GM18909 (cell line): ENCODE measurements around the gene LRCOL1.

Experiments used
- ATAC-seq: cut with Tn5 transposase; IDR thresholded peaks from one replicate; pipeline ENCODE4 v1.9.1; 2021; ENCODE audit warnings: mild to moderate bottlenecking; ENCODE audit not compliant: unreplicated experiment, poor library complexity

The LRCOL1 gene

DNA sequence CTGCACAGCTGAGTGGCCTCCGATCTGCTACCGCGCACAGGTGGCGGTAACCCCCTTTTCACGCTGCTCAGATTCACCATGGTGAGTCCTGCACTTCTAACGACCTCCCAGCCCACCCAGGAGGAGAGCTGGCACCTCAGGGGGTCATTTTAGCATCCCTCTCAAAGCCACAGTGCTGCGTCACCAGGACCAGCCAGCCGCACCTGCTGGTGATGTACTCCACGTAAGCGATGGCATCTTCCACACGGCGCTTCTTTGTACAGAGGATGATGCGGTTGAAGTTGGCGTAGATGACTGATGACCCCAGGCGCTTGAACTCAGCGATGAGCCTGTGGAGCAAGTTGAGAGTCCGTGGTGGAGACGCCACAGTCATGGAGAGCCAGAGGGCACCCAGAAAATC, 27.4 kb upstream of the LRCOL1 start:
- ATAC-seq: no peak

DNA sequence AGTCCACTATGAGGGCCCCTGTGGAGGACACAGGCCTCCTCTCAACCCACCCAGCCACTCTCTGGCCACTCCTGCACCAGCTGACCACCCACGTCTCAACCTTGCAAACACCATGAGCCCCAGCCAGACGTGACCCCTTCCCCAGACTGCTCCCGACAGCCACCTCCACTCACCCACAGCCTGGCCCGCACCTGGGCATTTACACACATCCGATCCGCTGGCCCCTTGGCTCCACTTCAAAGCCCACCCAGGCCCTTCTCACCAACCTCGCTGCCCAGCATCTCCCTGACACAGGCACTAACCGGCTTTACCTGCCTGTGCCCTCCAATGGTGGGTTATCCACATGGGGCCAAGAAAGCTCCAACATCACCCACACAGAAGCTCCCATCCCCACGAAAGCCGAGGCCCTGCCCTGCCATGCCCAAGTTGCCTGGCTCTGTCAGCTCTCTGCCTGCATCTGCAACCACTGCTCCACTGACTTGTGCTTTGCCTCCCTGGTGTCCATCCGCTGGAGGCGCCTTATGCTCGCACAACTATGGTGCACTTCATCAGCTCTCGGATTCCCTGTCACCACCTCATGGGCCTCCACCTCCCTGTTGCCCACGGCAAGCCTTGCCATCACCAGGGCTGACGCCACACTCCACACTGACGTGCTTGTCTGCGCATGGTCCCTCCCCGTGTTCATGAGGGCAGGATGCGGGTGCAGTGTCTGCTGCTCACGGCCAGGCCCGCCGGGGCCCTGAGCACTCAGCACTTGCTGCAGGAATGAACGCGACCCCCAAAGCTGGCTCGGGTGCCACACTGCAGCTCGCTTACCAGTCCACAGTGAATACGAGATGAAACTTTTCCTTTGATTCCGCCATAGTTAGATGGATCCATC, 24.9 kb upstream of the LRCOL1 start:
- ATAC-seq: no peak

DNA sequence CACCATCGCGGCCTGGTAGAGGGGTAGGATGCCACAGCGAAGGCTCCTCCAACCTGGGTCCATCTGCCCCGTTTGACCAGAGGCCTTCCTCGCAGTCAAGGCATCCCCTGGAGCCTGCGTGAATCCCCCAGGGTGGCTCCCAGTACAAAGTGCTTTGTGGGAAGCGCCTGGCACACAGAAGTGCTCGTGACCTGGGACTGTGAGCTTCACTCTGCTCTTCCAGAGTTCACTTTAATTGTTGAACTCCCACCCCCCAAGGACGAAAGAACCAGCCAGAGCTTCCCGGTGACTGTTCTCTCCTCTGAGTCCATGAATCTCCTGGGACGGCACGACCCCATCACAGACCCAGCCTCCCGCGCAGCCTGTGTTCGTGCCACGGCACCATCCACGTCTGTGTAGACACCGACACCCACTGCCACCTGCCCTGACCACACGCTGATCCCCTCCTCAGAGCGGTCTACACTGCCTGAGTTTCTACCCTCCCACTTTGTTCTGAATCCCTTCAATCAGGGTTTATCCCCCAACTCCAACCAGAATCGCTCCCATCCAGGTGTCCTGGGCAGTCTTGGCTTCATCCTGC, 24.1 kb upstream of the LRCOL1 start:
- ATAC-seq: no peak

DNA sequence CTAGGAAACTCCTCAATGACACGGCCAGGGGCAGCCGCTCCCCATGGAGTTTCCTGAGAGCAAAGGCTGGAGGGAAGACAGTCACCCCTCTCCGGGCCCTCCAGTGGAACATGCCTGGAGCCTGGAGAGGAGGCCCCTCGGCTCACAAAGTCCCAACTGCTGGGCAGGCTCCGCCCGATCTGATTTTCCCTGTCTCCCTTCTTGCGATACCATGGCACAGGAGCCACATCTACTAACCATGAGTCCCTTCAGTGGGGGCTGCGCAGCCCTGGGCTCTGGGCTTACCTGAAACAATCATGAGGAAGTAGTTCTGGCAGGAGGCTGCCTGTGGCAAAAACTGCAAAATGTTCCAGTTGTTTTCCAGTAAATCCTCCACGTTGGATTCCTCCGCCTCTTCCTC, 23.5 kb upstream of the LRCOL1 start:
- no peak for ATAC-seq

DNA sequence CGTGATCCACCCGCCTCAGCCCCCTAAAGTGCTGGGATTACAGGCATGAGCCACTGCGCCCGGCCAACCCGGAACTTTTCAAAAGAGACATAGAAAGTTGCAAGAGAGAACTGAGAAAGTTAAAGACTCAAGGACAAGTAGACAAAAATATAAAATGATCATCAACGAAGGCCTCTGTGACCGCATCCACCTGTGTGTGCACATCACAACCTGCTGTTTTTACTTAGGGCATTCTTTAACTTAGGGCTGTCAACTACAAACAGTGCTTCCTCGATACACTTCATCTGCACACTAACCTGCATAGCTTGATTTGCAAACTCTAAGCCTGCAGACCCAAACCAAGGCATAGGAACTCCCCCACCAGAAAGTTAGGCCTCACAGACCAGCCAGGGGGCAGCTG, 23.0 kb upstream of the LRCOL1 start:
- no peak for ATAC-seq

DNA sequence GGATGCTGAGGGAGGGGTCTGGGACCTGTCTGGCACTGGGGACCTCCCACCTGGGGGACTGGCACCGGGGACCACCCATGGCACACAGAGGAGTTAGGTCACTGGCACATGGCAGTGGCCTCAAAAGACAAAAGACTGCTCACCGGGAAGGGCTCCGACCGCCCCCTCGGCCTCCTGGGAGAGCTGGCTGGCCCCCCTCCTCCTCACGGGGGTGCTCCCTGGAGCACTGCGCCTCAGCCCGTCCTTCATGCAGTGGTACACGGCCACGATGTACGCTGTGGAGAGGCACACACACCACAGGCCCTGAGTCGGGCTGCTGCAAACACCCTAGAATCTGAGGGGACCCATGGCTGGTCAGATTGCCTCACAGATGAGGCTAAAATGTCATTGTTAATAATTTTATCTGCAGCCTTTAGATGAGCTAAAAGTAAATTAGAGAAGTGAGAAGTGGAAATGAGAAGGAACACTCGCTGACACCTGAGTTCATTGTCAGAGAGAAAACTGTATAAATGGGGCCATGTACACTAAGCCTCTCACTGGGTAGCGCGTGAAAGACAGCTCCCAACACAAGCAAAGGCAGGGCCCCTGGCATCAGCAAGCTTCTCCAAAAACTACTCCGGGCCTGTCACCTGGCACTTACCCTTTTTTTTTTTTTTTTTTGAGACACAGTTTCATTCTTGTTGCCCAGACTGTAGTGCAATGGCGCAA, 22.3 kb upstream of the LRCOL1 start:
- no peak for ATAC-seq

DNA sequence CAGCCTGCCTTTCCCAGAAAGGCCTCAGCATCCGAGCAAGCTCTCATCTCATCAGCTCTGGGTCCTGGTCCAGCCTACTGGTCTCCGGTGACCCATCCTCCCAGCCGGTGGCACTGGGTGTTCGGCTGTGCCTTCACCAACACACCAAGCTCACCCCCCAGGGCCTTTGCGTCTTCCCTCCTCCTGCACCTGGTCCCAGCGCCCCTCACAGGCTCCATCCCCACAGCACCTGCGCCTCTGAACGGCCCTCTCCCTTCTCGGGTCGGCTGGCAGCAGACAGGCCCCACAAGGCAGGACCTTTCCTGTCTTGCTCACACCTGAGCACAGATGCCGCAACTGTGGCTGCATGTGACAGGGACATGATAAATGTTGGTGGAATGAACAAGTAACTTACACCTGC, 21.3 kb upstream of the LRCOL1 start:
- no peak for ATAC-seq

DNA sequence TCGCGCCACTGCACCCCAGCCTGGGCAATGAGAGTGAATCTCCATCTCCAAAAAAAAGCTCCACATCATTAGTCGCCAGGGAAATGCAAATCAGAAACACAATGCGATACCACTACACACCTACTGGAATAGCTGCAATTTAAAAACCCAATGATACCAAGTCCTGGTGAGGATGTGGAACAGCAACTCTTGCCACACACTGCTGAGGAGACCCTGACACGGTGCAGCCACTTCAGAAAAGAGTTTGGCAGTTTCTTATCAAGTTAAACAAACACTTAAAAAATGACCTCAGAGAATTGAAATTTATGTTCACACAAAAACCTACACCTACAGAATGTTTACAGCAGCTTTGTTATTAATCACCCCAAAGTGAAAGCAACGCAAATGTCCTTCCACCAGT, 20.3 kb upstream of the LRCOL1 start:
- ATAC-seq: no peak

DNA sequence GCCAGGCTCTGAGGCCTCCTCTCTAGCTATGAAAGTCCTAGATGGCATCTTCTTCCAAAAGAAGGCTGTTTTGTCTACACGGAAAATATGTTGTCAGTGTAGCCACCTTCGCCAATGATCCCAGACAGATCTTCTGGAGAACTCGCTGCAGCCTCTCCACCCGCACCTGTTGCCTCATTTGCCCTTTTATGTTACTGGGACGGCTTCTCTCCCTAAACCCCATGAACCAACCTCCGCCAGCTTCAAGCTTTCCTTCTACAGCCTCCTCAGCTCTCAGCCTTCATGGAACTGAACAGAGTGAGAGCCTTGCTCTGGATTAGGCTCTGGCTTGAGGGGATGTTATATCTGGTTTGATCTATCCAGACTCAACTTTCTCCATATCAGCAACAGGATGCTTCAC, 18.9 kb upstream of the LRCOL1 start:
- no peak for ATAC-seq

DNA sequence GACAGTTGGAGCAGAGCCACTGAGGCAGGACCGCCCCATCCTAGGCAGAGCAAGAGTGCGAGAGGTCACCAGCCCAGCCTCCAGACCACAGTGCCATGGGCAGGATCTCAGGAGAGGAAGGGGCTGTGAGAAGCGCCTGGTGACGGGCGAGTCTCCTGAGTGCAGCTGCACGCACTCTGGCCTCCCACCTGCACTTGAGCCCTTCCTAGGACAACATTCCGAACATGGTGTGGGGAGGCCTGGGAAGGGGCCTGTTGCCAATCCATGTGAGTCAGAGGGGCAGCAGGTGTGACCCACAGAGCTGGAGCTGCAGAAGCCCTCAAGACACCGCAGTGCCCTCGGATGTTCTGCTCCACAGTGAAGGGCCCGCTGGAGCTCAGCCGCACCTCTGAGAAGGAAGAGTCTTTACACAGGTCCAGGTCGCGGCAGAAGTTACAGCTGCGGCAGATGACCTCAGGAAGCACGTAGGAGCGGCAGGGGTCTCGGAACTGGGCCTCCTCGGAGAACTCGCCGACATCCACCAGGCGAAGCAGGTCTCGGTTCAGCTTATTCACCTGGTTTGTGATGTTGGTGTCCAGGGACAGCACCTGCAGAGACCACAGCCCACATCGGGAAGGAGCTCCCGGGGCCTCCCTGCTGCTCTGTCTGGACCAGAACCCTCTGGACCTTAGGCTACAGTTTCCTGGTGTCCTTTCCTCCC, 15.5 kb upstream of the LRCOL1 start:
- no peak for ATAC-seq

DNA sequence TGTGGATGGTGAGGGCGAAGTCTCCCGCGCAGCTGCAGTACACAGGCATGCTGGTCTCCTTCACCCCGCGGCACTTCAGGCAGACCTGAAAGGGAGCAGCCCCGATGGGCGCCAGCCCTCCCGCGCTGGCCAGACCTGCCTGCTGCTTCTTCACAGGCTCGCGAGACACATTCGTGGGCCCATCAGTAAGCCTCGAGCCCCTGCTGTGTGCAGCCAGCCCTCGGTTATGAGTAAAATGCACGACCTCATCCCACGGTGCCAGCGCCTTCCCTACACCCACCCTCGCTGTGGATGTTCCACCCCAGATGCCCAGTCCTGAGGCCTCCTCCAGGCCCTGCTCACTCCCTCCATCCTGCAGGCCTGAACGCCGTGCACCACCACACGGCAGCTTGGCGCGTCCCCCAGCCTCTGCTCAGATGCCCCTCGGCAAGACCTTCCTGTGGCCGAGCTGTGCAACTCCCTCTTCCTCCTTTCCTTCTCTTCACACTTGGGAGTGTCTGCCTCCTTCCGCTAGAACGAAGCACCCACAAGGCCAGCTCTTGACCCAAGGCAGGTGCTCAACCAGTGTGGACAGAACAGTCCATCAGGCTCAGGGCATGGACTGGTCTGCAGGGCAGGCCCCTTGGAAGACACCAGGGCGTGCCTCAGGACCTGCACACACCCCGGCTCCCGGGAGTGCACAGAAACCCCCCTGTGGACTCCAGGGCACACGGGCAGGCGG, 14.7 kb upstream of the LRCOL1 start:
- no peak for ATAC-seq

DNA sequence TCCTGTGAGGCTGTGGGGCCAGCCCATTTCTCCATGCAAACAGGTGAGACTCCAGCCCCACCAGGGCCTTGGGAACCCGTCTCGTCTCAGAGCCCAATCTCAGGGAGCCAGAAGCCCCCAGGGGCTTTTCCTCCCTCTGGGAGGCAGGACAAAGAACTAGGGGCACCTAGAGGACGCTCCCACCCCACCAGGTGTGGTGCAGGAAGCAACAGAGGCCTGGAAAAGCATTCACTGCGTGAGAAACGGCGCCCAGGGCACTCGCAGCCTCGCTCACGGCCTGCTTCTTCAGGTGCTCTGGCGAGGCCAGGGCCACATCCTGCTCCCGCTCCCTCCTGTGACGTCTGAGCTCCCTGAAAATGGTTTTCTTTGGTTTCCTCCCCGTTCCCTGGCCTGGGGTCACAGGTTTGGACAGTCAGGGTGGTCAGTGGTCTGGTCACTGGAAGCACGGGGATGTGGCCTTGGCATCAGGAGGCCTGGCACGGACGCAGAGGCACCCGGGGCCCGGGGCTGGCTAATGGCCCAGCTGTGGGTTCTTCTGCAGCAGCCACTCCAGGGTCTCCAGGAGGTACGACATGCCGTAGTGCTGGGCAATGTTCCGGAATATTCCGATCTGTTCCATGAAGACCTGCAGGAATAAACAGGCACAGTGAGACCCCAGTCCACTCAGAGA, 13.9 kb upstream of the LRCOL1 start:
- no peak for ATAC-seq

DNA sequence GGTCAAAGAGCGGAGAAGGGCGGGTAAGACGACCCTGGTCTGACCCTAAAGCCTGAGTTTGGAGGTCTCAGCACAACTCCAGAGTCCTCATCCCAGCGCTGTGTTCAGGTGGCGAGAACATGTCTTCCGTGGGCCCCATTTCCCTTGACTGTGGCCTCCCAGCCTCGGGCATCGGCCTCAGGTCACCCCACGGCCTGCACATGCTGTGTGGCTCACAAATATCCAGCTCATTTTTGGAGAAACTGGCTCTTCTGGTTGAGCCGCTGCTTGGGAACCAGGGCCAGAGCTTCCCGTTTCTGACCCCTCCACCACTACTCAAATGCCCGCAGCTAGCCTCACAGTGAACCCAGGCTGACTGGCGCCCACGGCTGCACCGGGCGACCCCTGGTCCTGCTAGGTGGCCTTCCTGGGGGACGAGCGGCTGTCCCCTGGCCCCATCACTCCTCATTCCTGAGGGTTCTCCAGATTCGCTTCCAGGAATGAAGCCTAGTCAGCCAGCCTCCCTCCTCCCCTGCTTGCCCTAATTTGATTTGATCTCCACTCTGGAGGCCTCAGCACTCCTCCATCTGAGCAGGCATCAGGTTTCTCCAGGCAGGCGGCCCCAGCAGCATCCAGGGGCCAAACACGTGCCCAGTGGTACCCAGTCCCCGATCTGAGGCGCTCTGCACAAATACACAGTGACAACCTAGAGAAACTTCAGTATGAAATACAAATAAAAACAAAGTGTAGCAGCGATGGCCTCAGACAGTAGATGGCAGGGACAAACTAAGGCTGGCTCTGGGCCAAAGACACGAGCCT, 12.9 kb upstream of the LRCOL1 start:
- no peak for ATAC-seq

DNA sequence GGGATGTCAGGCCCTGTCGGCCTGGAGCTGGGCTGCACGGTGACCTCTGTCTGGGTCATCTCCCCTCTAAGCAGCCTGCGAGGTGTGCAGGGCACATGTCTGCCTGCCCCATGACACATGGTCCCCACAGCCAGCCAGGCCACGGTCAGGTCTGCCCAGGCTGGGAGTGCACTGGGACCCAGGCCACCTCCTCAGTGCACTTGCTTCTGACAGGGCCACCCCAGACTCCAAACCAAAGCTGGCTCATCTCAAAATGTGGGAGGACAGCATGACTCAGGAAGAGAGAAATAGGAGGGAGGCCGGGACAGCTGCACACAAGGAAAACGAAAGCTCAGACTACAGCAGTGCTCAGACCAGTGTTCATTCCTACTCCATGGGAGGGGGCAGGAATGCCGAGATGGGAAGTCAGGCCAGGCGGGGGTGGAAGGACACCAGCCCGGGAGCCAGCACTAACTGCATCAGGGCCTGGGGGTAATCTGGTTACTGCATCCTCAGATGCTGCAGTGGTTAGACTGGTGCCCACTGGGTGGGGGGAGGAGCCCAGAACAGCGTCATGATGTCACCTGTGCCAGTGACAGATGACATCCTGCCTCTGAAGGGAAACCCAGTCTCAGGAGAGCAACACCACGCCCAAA, 12.2 kb upstream of the LRCOL1 start:
- no peak for ATAC-seq

DNA sequence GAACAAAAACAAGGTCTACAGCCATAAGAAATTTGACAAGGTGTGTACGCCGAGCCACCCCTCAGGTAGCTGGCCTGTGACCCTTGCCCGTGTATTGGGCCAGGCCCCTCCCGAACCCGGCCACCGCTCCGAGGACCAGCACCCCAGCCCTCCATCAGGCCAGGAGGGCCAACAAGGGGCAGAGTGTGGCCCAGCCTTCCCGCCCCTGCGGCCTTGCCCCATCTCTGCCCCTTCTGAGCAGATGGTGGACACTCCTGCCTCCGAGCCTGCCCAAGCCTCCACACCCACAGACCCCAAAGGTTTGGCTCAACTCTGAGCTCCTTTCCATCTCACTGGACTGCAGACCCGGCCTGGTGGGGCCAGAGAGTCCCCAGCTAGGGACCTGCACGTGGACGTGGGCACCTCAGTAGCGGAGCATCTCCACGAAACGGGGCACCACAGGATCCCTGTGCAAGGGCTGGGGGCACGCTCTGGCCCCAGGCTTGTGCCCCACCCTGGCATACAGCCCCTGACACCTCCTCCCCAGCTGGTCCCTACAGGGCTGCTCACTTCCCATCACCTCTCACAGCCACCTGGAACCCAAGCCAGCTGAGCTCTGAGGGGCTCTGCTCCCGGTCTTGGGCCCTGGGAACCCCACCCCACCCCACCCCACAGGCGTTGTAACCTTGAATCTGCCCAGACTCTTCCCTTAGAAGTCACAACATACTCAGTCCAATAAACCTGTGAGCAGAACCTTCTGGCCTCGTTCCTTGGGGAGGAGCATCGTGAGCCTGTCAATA, 11.5 kb upstream of the LRCOL1 start:
- no peak for ATAC-seq

DNA sequence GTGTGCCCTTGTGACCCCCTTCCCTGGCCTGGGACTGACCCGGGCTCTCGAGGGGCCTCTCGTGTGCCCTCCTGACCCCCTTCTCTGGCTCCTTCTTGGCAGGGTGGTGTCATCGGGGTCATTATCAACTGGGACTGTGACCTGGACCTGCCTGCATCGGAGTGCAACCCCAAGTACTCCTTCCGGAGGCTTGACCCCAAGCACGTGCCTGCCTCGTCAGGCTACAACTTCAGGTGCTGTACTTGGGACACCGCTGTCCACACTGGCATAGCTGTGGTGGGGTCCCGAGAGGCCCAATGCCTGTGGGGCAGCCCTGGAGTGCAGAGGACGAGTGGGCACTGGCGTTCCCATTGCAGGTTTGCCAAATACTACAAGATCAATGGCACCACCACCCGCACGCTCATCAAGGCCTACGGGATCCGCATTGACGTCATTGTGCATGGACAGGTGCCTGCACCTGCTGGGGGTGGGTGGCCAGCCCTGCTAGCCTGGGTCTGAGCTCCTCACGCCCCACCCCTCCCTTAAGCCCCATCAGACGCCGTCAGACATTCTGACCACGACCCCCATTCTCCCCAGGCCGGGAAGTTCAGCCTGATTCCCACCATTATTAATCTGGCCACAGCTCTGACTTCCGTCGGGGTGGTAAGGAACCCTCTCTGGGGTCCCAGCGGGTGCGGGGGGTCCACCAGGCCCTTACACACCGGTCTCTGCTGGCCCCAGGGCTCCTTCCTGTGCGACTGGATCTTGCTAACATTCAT, 10.7 kb upstream of the LRCOL1 start:
- ATAC-seq: no peak
